GM18499 (cell line): Measurements from ENCODE around the gene REPIN1.

Experiments
- ATAC-seq: cut with Tn5 transposase; IDR thresholded peaks from one replicate; pipeline ENCODE4 v1.9.1; 2021; ENCODE audit warnings: moderate number of reproducible peaks; ENCODE audit not compliant: insufficient read depth, unreplicated experiment

REPIN1 gene

GRCh38 chr7:150336746-150337145 lies 31.9 kb upstream of the REPIN1 start:
- no peak for ATAC-seq

- ATAC-seq, result no peak
These were observed 31.4 kb upstream of the REPIN1 start for GRCh38 chr7:150337179-150337578.

GRCh38 chr7:150337659-150338081 lies 31.0 kb upstream of the REPIN1 start:
- ATAC-seq, result no peak

DNA sequence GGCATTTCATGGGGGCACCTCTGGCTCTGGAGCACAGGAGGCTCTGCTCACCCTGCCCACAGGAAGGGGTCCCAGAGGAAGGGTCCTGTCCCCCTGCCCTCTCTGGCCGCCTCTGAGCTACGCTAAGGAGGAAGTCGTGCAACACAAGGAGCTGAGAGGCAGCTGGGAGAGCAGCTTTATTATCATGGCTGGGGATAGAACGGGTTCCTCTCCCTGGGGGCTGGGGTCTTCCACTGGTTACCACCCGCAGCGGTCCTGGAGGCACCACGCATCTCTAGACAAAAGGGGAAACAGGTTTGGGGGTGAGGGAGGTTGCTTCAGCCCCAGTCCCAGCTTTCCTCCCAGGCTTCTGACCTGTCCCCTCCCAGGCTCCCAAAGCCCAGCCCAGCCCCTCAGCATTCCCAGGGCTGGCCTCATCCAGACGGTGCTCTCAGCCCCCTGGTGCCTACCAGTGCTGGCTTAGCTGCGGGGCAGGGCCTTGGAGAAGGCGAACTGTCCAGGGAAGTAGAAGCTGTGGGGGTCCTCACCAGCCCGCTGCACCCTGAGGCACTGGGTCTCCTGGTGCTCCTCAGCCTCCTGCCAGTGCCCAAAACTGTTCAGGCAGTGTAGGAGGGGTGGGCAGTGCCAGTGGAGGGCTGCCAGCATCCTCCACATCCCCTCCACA lies 30.3 kb upstream of the REPIN1 start:
- ATAC-seq, result no peak

GRCh38 chr7:150339409-150339809 lies 29.2 kb upstream of the REPIN1 start:
- ATAC-seq, result no peak

DNA sequence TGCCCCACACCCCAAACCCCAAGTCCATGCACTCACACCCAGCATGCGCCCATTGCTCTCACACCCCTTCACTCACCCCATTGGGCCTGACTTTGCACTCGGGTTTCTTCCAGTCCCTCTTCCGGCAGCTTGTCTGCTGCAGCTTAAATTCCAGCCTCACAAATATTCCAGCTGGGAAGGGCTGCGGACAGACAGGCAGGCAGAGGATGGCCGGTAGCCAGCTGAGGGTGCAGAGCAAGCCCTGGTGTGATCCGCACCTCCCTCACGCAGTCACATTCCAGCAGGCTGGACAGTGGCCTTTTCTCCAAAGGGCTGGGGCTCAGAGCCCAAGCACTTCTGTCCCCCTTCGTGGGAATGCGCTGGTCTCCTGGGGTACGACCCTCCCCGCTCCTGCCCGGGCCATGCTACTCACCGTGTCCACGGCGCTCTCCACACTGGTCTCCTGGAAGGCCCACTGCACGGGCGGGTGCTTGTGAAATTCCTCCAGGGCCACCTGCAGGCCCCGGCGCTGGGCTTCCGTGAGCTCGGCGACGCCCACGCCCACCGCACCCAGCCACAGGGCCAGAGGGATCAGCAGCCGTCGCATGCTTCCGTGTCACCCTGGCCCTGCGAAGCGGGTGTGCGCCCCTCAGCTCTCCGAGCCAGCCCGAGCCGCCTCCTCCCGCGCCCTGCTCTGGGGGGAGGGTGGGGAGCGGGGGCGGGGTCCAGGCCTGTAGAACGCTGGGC lies 28.4 kb upstream of the REPIN1 start:
- no peak for ATAC-seq

- ATAC-seq, result no peak
These were observed 27.8 kb upstream of the REPIN1 start for GRCh38 chr7:150340875-150341262.

GRCh38 chr7:150341263-150342120 lies 27.1 kb upstream of the REPIN1 start, which contains the start of gene RARRES2:
TSS of gene RARRES2 (minus strand) at chr7:150341629. CDS start at chr7:150340609, 1,020 bp downstream.
- no peak for ATAC-seq

DNA sequence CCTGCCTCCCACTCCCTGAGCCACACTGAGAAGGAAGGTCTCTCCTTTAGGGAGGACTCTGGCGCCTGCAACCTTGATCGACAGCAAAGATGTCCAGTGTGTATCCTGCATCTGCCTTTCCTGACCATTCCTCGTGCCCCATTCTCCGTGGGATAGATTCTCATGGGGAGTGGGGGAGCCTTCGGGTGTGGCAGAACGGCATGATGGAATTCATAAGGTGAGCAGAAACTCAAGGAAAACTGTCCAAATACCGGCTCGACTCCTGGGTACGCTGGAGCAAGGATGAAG lies 26.6 kb upstream of the REPIN1 start:
- ATAC-seq, result no peak

DNA sequence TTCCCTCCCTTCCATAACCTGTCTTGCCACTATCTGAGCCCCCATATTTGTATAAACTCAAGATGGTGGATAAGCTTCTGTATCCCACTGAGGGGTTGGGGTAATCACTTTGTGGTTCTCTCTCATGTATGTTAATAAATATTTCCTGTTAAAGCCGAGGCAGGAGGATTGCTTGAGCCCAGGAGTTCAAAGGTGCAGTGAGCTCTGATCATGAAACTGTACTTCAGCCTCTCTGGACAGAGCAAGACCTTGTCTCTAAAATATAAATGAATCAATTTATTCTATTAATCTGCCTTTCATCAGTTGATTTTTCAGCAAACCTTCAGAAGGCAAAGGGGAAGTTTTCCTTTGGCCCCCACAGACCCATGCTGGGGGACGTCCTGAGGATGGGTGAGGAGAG lies 25.4 kb upstream of the REPIN1 start:
- no peak for ATAC-seq

- ATAC-seq, result no peak
These were observed 24.3 kb upstream of the REPIN1 start for GRCh38 chr7:150344299-150344698.

DNA sequence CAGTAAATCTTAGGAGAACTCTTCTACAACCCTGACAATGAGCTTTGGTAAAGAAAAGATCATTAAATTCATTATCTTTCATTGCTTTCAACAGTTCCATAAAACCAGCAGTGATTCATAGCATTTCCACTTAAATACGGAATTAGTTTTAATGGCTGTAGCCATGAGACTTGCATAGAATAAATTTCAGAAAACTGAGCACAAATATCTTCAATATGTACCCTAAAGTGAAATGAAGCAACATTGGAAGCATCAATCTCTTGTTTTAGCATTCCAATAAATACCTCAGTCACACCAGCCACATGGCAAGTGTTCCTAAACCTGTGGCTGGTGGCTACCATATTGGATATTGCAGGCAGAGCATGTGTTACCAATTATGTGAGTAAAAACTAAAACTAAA lies 23.6 kb upstream of the REPIN1 start:
- no peak for ATAC-seq

- no peak for ATAC-seq
These were observed 21.7 kb upstream of the REPIN1 start for GRCh38 chr7:150346922-150347321.

- no peak for ATAC-seq
These were observed 16.9 kb upstream of the REPIN1 start for GRCh38 chr7:150351587-150352194.

GRCh38 chr7:150355666-150356059 lies 13.0 kb upstream of the REPIN1 start:
- ATAC-seq, result no peak

- ATAC-seq, result no peak
These were observed 12.2 kb upstream of the REPIN1 start for GRCh38 chr7:150356265-150356897.

- ATAC-seq, result no peak
These were observed 11.4 kb upstream of the REPIN1 start for GRCh38 chr7:150357270-150357669.

GRCh38 chr7:150357771-150358427 lies 10.7 kb upstream of the REPIN1 start:
- ATAC-seq, result no peak

GRCh38 chr7:150358433-150358832 lies 10.2 kb upstream of the REPIN1 start:
- no peak for ATAC-seq
